Mammary epithelial cell (primary cell): ENCODE results near the gene COLQ.

Source experiments
- EZH2 ChIP-seq: IDR thresholded peaks from 2 replicates; pipeline ENCODE4 v1.6.1; 2012; ENCODE audit warnings: low read length, inconsistent platforms, borderline replicate concordance
- TF ChIP-seq, protein P1 (sequence below), 2 donors: IDR thresholded peaks in 1 of 2; conservative IDR thresholded peaks in 1 of 2; 2 replicates each; pipeline ENCODE4 v1.5.1; 2011 to 2012; ENCODE audit warnings: inconsistent platforms in 2 of 2, low read length in 2 of 2, mild to moderate bottlenecking in 2 of 2, control low read depth in 1 of 2, low read depth in 1 of 2; ENCODE audit not compliant: insufficient read depth in 1 of 2; ENCODE audit errors: extremely low read depth in 1 of 2

DNA sequence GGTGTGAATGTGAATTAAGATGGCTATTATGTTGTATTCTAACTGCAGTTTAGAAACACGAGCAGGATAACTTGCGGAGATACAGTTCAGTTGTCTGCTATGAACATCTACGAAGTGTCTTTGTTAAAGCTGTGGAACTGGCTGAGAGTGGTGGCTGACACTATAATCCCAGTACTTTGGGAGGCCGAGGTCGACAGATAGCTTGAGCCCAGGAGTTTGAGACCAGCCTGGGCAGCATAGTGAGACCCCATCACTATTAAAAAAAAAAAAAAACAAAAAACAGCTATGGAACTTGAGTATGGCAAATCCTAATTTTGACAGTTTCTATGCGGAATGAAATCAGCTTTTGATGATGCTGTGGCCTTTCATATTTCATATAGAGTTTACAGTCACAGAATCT is 92.4 kb downstream of the COLQ start:
- TF ChIP-seq, protein P1, sequence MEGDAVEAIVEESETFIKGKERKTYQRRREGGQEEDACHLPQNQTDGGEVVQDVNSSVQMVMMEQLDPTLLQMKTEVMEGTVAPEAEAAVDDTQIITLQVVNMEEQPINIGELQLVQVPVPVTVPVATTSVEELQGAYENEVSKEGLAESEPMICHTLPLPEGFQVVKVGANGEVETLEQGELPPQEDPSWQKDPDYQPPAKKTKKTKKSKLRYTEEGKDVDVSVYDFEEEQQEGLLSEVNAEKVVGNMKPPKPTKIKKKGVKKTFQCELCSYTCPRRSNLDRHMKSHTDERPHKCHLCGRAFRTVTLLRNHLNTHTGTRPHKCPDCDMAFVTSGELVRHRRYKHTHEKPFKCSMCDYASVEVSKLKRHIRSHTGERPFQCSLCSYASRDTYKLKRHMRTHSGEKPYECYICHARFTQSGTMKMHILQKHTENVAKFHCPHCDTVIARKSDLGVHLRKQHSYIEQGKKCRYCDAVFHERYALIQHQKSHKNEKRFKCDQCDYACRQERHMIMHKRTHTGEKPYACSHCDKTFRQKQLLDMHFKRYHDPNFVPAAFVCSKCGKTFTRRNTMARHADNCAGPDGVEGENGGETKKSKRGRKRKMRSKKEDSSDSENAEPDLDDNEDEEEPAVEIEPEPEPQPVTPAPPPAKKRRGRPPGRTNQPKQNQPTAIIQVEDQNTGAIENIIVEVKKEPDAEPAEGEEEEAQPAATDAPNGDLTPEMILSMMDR (conservative IDR thresholded peaks at IDR 0.05 in 1 of 2, IDR thresholded peaks at IDR 0.05 in 1 of 2; ENCODE audit: extremely low read depth in 1 of 2, insufficient read depth in 1 of 2, low read depth in 1 of 2, low read length in 2 of 2) = no peak
- no peak for TF ChIP-seq EZH2
